AG20443 (cell line): ENCODE results near the gene PRSS27.
"Not testable (repeated sequence)": the region's sequence is repeated elsewhere in the genome, so short reads cannot be mapped to it uniquely, and the experiment has no call there.

ENCODE experiments used
- DNase-seq: peaks from one replicate; pipeline ENCODE4 v3.0.0; 2012; ENCODE audit warnings: low spot score, mixed read lengths

Gene PRSS27

GRCh38 chr16:2692948-2693651 lies 26.9 kb downstream of the PRSS27 start:
- DNase-seq: no peak

GRCh38 chr16:2692251-2692947 lies 27.6 kb downstream of the PRSS27 start:
- no peak for DNase-seq

DNA sequence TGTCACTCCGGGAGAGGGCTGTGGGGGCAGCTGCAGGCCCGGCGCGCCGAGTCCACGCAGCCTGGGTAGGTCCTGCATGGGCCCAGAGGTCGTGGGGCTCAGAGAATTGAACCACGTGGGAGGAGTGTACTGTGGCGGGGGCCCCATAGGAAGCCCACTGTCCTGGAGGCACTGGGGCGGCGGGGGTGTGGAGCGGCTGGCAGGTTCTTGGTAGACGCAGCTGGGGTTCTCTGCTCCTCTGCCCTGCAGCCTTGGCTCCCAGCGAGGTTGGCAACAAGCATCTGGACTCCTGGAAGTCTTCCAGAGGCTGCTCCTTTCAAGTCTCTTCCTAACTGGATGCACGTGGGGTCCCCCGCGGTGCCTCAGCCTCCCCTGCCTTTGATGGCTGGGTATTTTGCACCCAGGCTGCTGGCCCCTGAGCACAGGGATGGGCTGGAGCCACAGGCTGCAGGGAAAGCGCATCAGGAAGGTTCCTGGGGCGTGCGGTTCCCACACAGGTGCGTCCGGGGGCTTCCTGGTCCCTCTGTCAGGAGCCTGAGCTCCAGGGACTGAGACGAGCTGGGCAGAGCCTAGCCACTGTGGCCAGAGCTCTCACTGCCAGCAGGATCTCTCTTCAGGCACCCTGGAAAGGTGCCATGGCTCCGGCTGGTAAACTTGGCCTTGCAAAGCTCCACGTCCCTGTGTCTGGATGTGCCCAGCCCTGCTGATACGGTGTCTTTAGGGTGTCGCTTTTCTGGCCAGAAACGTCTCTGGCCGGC lies 28.4 kb downstream of the PRSS27 start:
- no peak for DNase-seq

DNA sequence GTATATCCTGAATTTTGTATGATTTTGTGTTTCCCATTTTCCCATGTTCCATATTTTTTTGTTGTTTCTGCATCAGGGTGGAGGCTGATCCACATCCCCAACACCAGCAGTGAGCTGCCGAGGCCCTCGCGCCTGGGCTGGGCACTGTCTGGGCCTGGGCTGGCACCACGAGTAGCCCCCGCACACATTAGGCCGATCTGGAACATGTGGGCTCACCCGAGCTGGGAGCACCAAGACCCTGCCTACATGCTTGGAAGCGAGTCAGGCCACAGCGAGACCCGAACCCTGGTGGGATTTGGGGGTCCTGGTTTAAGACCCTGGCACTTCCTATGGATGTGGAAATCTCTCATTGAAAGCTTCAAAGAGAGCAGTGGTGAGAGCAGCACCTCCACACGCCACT lies 29.2 kb downstream of the PRSS27 start:
- no peak for DNase-seq

DNA sequence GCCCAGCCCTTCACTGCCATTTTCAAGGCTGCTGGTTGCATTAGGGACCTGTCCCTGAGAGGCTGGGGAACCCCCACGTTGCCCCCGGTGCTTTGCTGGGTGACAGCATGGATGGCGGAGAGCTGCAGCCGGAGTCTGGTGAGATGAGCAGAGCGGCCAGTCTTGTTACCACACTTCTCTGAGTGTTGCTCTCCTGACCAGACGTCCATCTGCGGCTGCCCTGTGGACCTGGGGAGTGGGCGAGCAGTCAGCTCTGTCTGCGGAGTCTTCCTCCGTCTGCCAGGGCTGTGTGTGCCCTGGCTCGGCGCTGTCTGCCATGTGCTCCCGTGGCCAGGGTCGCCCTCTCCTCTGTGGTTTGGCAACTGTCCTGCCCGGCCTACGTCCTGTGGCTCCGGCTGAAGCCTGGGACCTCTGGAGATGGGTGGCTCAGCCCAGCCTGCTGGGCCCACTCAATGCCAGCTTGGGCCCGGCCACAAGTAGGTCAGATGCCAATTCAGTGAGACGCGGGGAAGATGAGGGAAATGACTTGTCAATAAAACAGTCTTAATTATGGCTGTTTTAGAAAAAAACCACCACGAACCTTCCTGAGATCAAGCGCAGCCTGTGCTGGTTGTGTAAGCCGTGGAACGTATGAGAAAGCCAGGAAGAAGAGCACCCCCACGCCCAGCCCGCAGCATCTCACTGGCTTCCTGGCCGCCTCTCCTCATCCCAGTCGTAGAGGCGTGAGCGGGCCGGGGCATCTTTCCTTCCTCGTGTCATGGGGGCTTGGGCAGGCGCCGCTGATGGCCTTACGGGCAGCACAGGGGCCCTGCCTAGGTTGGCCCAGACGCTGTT lies 29.8 kb downstream of the PRSS27 start:
- DNase-seq: no peak

DNA sequence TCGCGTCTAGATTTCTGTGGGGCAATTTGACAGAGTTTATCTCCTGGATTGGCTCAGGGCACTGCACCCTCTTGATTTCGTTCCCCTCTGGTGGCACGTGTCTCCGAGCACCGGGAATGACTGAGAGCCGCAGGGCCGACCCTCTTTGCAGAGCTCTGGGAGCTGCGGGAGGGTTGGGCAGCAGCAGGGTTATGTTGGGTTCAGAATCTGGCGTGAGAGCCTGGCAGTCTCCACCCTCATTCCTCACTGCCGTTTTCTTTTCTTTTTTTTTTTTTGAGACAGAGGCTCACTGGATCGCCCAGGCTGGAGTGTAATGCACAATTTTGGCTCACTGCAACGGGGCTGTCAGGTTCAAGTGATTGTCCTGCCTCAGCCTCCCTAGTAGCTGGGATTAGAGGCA lies 30.6 kb downstream of the PRSS27 start:
- not testable (repeated sequence) for DNase-seq

GRCh38 chr16:2687531-2688308 lies 32.3 kb downstream of the PRSS27 start:
- peak; percentile 6 for DNase-seq

GRCh38 chr16:2686912-2687507 lies 33.0 kb downstream of the PRSS27 start:
- DNase-seq: peak; percentile 4

- DNase-seq: not testable (repeated sequence)
Observed at GRCh38 chr16:2686075-2686474, 33.9 kb downstream of the PRSS27 start.

- not testable (repeated sequence) for DNase-seq
Observed at GRCh38 chr16:2683041-2683440, 37.0 kb downstream of the PRSS27 start.

DNA sequence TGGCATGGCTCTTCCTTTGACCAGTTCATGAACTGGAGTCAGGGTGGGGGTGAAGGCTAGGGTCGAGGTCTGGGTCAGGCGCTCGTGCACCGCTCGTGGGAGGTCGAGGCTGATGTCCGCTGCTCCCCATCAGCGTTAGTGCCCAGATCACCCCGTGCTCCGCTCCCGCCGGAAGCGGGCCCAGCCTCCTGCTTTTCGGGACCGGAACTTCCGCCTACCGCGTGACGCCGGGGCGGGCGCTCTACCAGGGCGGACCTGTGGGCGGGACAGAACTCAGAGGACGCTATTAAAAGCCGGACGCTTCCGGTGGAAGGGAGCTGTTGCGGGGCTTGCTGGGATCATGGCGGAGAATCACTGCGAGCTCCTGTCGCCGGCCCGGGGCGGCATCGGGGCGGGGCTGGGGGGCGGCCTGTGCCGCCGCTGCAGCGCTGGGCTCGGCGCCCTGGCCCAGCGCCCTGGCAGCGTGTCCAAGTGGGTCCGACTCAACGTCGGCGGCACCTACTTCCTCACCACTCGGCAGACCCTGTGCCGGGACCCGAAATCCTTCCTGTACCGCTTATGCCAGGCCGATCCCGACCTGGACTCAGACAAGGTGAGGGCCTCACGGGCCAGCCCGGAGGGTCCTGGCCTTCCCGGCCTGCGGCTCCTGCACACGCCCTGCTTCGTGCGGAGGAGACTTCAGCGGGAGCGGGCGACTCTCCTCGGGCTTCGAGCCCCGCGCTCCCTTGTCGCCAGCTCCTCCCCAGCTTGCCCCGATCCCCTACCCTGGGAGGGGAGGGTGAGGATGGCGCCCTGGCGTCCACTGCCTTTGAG lies 37.6 kb downstream of the PRSS27 start, which contains the start of gene KCTD5:
TSS of gene KCTD5 (plus strand) at position 315 of the 813 bp plus-strand sequence. CDS start at position 341, 26 bp downstream.
- peak; percentile 98 for DNase-seq

- not testable (repeated sequence) for DNase-seq
Observed at GRCh38 chr16:2680360-2680759, 39.7 kb downstream of the PRSS27 start.

DNA sequence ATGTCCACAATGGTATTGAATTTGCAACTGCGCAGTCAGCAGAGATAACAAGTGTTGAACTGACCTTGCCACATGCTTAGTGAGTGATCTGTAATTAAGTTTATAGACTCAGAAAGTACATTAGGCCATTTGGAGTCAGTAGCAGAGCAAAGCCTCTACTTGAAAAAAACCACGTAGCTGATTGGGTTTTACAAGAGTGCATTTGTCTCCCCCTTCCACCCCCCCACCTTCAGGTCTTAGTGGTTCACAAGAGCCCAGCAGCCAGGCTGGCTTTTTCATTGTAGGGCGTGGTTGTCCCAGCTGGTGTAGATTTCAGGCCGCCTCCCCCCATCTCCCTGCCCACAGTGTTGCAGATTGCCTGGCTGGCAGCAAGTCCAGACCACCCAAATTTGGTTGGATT lies 40.1 kb downstream of the PRSS27 start:
- not testable (repeated sequence) for DNase-seq

DNA sequence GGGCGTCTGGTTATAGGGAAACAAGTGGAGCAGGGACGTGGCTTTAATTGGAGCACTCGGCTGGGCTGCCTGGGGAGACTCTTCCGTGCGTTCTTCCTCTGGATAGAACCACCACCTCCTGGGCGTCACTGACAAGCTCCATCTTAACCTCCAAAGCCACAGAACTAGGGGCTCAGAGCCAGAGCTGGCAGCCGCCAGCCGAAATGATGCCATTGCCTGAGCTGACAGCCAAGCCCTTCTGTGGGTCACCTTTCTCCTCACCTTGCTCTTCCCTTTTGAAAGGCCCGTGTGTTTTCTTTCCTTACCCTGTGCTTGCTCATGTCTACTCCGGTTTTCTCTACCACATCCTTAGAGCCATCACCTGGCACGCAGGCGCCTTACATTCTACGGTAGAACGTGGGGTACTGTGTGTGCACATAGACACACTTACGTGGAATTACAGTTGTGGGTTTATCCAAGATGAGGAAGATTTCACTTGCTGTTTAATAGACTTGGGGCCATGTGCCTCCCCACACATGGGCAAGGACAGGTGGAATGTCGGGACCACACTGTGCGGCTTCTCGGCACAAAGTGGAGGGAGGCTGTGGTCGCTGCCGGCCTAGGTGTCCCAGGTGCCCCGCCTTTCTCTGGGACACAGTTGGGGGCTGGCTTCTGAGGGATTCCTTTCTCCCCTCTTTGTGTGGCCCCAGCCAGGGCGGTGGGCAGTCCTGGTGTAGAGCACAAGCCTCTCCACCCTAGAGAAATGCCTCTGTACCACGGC lies 41.6 kb downstream of the PRSS27 start:
- not testable (repeated sequence) for DNase-seq

- DNase-seq: not testable (repeated sequence)
Observed at GRCh38 chr16:2676937-2677336, 43.1 kb downstream of the PRSS27 start.

- no peak for DNase-seq
Observed at GRCh38 chr16:2675714-2676113, 44.3 kb downstream of the PRSS27 start.

DNA sequence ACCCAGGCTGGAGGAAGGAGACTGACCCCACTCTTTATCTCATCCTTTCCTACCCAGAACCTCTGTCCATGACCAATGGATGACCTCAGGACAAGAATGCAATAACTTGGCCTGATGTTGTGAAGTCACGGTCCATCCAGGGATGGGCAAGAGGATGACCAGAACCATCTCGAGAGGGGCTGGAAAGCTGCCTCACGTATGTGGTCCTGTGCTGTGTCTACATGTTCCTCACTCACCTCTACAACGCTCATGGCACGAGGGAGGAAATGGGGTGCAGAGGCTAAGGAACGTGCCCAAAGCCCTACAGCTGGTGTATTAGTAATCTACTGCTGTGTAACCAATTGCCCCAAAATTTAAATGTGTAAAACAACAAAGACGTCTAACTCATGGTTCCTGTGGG lies 45.0 kb downstream of the PRSS27 start:
- DNase-seq: no peak

GRCh38 chr16:2673066-2673999 lies 46.7 kb downstream of the PRSS27 start:
- peak; percentile 98 for DNase-seq
